Parathyroid adenoma (tissue), 2 donors: ENCODE results near the gene ANKRD7.

Source experiments
- H2AFZ ChIP-seq: fragments of 300-600 bp; sonication (generic); one replicate; pipeline ENCODE4 v1.7.0; 2017; ENCODE audit warnings: antibody characterized with exemption, mild to moderate bottlenecking
- H3K27ac ChIP-seq: fragments of 300-600 bp; sonication (generic); one replicate; pipeline ENCODE4 v1.7.0; 2017
- H3K27me3 ChIP-seq: fragments of 300-600 bp; sonication (generic); one replicate; pipeline ENCODE4 v1.7.0; 2017; ENCODE audit warnings: low read length; ENCODE audit not compliant: control insufficient read depth, insufficient read depth
- H3K36me3 ChIP-seq: fragments of 300-600 bp; sonication (generic); one replicate; pipeline ENCODE4 v1.7.0; 2017; ENCODE audit warnings: low read length; ENCODE audit not compliant: control insufficient read depth, insufficient read depth
- H3K4me1 ChIP-seq: fragments of 300-600 bp; sonication (generic); one replicate; pipeline ENCODE4 v1.7.0; 2017; ENCODE audit warnings: control low read depth
- H3K4me2 ChIP-seq: fragments of 300-600 bp; sonication (generic); one replicate; pipeline ENCODE4 v1.7.0; 2017; ENCODE audit warnings: low read length
- H3K4me3 ChIP-seq: fragments of 300-600 bp; sonication (generic); one replicate; pipeline ENCODE4 v1.7.0; 2017; ENCODE audit warnings: low read depth, low read length
- H3K79me2 ChIP-seq: fragments of 300-600 bp; sonication (generic); one replicate; pipeline ENCODE4 v1.7.0; 2017; ENCODE audit warnings: control low read depth
- H3K9ac ChIP-seq: fragments of 300-600 bp; sonication (generic); one replicate; pipeline ENCODE4 v1.7.0; 2017; ENCODE audit warnings: mild to moderate bottlenecking
- H3K9me3 ChIP-seq: fragments of 300-600 bp; sonication (generic); one replicate; pipeline ENCODE4 v1.7.0; 2017; ENCODE audit warnings: low read length; ENCODE audit not compliant: control insufficient read depth
- TF ChIP-seq, protein P1 (sequence below): fragments of 300-600 bp; sonication (generic); IDR thresholded peaks from one replicate; pipeline ENCODE4 v1.7.0; 2017; ENCODE audit warnings: antibody characterized with exemption, mild to moderate bottlenecking
- donor health status: primary hyperparathyroidism.

Gene ANKRD7

DNA sequence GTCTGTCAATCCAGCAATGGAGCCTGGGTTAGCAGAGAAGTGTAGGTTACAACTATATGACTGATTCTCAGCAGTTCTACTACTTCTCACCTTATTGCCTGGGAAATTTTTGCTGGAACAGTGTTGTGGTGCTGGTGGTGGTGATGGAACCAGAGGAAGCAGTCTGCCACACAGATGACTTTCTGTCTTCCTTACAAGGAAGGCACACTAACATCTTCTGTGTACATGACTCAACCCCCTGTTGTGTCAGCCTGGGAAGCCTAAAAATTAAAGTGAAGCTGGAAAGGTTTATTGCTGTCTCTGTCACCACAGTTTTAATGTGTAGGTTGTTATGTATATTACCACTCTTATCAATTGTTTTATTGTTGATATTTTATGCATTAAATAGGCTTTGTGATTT is 40.3 kb downstream of the ANKRD7 start:
- Histone ChIP-seq H3K27me3 (no peaks in the 10 kb centered on the region), H3K79me2 (no peaks in the 10 kb centered on the region), H3K36me3 (no peaks in the 10 kb centered on the region), H3K27ac (no peak overlapping the region), H2AFZ (no peak overlapping the region), H3K4me3 (no peak overlapping the region), H3K4me2 (no peak overlapping the region), H3K4me1 (no peaks in the 10 kb centered on the region), H3K9me3 (no peaks in the 10 kb centered on the region), H3K9ac (no peak overlapping the region)
- TF ChIP-seq, protein P1, sequence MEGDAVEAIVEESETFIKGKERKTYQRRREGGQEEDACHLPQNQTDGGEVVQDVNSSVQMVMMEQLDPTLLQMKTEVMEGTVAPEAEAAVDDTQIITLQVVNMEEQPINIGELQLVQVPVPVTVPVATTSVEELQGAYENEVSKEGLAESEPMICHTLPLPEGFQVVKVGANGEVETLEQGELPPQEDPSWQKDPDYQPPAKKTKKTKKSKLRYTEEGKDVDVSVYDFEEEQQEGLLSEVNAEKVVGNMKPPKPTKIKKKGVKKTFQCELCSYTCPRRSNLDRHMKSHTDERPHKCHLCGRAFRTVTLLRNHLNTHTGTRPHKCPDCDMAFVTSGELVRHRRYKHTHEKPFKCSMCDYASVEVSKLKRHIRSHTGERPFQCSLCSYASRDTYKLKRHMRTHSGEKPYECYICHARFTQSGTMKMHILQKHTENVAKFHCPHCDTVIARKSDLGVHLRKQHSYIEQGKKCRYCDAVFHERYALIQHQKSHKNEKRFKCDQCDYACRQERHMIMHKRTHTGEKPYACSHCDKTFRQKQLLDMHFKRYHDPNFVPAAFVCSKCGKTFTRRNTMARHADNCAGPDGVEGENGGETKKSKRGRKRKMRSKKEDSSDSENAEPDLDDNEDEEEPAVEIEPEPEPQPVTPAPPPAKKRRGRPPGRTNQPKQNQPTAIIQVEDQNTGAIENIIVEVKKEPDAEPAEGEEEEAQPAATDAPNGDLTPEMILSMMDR: no peak

DNA sequence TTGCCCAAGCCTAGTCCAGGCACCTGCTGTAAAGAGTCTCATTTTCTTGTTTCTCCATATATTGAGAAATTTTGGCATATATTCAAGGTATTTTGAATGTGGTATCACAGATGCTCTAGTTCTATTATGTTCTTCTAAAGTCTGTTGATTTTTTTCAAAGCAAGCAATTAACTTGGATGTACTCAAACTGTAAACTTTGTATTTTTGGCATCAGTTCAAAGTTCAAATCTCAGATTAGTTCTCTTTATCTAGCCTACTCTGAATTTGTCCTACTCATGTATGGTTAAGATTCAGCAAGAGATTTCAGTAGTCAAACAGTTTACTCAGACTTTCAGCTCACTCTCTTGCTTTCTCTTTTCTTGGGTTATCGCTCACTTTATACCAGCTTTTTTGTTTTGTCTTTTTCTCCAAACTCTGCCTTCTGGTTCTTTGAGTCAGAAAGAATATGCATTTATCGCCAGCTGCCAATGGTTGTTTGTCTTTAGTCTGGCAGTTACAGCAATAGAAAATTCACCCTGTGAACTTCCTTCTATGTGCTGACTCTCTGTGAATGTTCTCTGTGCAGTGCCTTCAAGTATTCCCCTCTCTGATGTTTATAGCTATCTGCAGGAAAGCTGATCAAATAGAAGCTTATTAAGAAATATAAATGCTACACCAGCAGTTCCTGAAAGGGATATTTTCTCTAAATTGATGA is 56.0 kb downstream of the ANKRD7 start:
- no peaks in the 10 kb centered on the region for H3K27me3 ChIP-seq
- TF ChIP-seq, protein P1: no peak

DNA sequence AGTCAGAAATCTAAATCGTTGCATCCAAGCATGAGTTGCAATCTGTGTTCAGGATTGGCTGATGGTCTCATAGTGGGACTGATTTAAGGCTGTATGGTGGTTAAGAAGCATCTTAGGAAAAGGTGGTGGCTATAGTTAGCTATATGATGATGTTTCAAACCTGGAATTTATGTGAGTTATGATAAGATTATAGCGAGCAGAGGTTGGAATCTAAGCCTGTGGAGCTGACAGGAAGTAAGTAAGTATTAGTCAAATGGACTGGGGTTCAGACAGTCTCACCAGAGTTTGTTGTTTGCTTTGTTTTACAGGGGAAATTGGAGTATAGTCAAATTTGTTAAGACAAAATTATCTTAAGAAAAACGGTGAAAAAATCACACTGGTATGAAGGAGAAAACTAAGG is 56.7 kb downstream of the ANKRD7 start:
- no peak overlapping the region for H2AFZ ChIP-seq
- no peaks in the 10 kb centered on the region for H3K36me3 ChIP-seq
- TF ChIP-seq, protein P1: no peak
- no peak overlapping the region for H3K9ac ChIP-seq
- no peak overlapping the region for H3K4me3 ChIP-seq
- H3K4me1 ChIP-seq: no peaks in the 10 kb centered on the region
- H3K27ac ChIP-seq: no peak overlapping the region
- no peaks in the 10 kb centered on the region for H3K27me3 ChIP-seq
- no peaks in the 10 kb centered on the region for H3K9me3 ChIP-seq
- H3K4me2 ChIP-seq: no peak overlapping the region
- H3K79me2 ChIP-seq: no peaks in the 10 kb centered on the region

More for the DNA sequence above, 56.0 kb downstream of the ANKRD7 start:
- Histone ChIP-seq H3K4me3 (no peak overlapping the region), H2AFZ (no peak overlapping the region), H3K4me1 (no peaks in the 10 kb centered on the region), H3K27ac (no peak overlapping the region), H3K4me2 (no peak overlapping the region), H3K9me3 (no peaks in the 10 kb centered on the region), H3K36me3 (no peaks in the 10 kb centered on the region), H3K79me2 (no peaks in the 10 kb centered on the region), H3K9ac (no peak overlapping the region)

DNA sequence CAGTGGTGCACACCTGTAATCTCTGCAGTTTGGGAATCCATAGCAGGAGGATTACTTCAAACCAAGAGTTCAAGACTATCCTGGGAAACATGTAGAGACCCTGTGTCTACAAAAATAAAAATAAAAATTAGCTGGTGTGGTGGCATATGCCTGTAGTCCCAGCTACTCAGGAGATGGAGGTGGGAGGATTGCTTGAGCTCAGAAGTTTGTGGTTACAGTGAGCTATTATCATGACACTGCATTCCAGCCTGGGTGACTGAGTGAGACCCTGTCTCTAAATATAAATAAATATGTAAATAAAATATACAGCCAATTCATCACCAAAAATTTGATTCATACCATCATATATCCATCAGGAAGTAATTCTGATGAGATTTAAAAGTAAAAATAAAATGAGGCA is 60.9 kb downstream of the ANKRD7 start:
- Histone ChIP-seq H3K9me3 (no peaks in the 10 kb centered on the region), H2AFZ (no peak overlapping the region), H3K27ac (no peak overlapping the region), H3K27me3 (no peaks in the 10 kb centered on the region), H3K36me3 (no peaks in the 10 kb centered on the region), H3K4me3 (no peak overlapping the region), H3K4me2 (no peak overlapping the region), H3K4me1 (no peaks in the 10 kb centered on the region), H3K9ac (no peak overlapping the region), H3K79me2 (no peaks in the 10 kb centered on the region)
- TF ChIP-seq, protein P1: no peak

DNA sequence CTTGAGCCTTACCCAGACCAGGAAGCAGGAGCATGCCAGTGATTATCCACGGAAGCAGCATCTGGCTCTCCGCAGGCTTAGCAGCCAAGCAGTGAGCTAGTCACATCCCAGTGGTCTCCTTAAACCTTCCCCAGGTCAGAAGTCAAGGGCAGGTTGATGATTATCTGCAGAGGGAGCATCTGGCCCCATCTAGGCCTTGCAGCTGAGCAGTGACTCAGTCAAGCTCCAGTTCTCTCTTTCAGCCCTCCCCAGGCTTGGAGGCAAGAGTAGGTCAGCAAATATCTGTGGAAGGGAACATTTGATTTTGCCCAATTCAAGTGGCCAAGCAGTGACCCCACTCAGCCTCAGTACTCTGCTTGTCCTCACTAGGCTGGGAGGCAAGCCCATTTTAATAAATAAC is 61.6 kb downstream of the ANKRD7 start:
- no peak overlapping the region for H3K4me3 ChIP-seq
- TF ChIP-seq, protein P1: no peak
- no peak overlapping the region for H3K4me2 ChIP-seq
- no peaks in the 10 kb centered on the region for H3K79me2 ChIP-seq
- H2AFZ ChIP-seq: no peak overlapping the region
- no peak overlapping the region for H3K9ac ChIP-seq
- no peaks in the 10 kb centered on the region for H3K27me3 ChIP-seq
- no peaks in the 10 kb centered on the region for H3K9me3 ChIP-seq
- H3K36me3 ChIP-seq: no peaks in the 10 kb centered on the region
- no peak overlapping the region for H3K27ac ChIP-seq
- no peaks in the 10 kb centered on the region for H3K4me1 ChIP-seq
